H1 (cell line): Measurements from ENCODE around the gene RNMT. TPM values are rescaled to one million over a fixed set of nuclear protein-coding genes. Genes with fewer than 3 reads are reported as not detected.

ENCODE experiments used
- CTCF ChIA-PET: fragments of 300-600 bp; sonication (Branson Sonifier 250); formaldehyde crosslinking; loops from one replicate; lab custom pipeline; 2021; ENCODE audit not compliant: partially characterized antibody; lab: Charles Lee
- POLR2A ChIA-PET: fragments of 300-600 bp; sonication (Branson Sonifier 250); formaldehyde crosslinking; loops from one replicate; lab custom pipeline; 2021; ENCODE audit warnings: inconsistent platforms; ENCODE audit not compliant: partially characterized antibody; lab: Charles Lee
- DNase-seq, 2 experiments: peaks; one replicate each; pipeline versions ENCODE4 v3.0.0 to v3.0.0-alpha.2; 2010 to 2022; ENCODE audit warnings: low spot score in 2 of 2, low read depth in 1 of 2, mixed read lengths in 1 of 2
- FAIRE-seq: peaks from 2 replicates; lab custom pipeline; 2011; peaks lifted over from hg19 to GRCh38; lab: Jason Lieb, UNC
- H2AFZ ChIP-seq: 2 replicates; pipeline ENCODE4 v1.8.1; 2012; ENCODE audit warnings: low read length, inconsistent platforms
- H2AK5ac ChIP-seq: 2 replicates; pipeline ENCODE4 v1.6.1; 2013; ENCODE audit warnings: low read depth, low read length
- H2BK120ac ChIP-seq: replicated peaks from 2 replicates; pipeline ENCODE3; 2013; ENCODE audit warnings: low read depth, low read length, inconsistent platforms
- H2BK12ac ChIP-seq: 2 replicates; pipeline ENCODE4 v1.6.1; 2013; ENCODE audit warnings: low read depth, low read length
- H2BK15ac ChIP-seq: 2 replicates; pipeline ENCODE4 v1.6.1; 2013; ENCODE audit warnings: low read length
- H2BK20ac ChIP-seq: 2 replicates; pipeline ENCODE4 v1.6.1; 2013; ENCODE audit warnings: low read length
- H2BK5ac ChIP-seq: 2 replicates; pipeline ENCODE4 v1.6.1; 2013; ENCODE audit warnings: low read depth, low read length
- H3K14ac ChIP-seq: 2 replicates; pipeline ENCODE4 v1.6.1; 2013; ENCODE audit warnings: inconsistent platforms; ENCODE audit not compliant: insufficient read length
- H3K18ac ChIP-seq: 2 replicates; pipeline ENCODE4 v1.6.1; 2013; ENCODE audit warnings: low read length; ENCODE audit errors: extremely low read depth
- H3K23ac ChIP-seq: 2 replicates; pipeline ENCODE4 v1.6.1; 2013; ENCODE audit warnings: inconsistent platforms; ENCODE audit not compliant: insufficient read length
- H3K23me2 ChIP-seq: 2 replicates; pipeline ENCODE4 v1.6.1; 2013; ENCODE audit warnings: low read depth, low read length
- H3K27ac ChIP-seq: 2 replicates; pipeline ENCODE4 v1.6.1; 2011; ENCODE audit warnings: low read depth, low read length, inconsistent platforms
- H3K27me3 ChIP-seq, 4 experiments: replicated peaks in 1 of 4; 1 replicate in 1 of 4; 2 replicates in 3 of 4; pipeline versions ENCODE4 v1.6.1 to v1.8.1; 2011 to 2013; ENCODE audit warnings: low read length in 3 of 4, mild to moderate bottlenecking in 3 of 4, inconsistent platforms in 2 of 4, mixed read lengths in 2 of 4, moderate library complexity in 1 of 4; ENCODE audit not compliant: control insufficient read depth in 3 of 4, insufficient read depth in 3 of 4; ENCODE audit errors: extremely low read depth in 1 of 4
- H3K36me3 ChIP-seq, 4 experiments: 2 replicates each; pipeline versions ENCODE4 v1.6.1 to v1.8.1; 2011 to 2013; ENCODE audit warnings: mild to moderate bottlenecking in 4 of 4, low read length in 3 of 4, moderate library complexity in 2 of 4, control low read depth in 1 of 4, inconsistent platforms in 1 of 4; ENCODE audit not compliant: insufficient read depth in 4 of 4, control insufficient read depth in 2 of 4
- H3K4ac ChIP-seq: replicated peaks from 2 replicates; pipeline ENCODE3; 2013; ENCODE audit warnings: low read length, low read depth, mixed read lengths, inconsistent platforms; ENCODE audit not compliant: insufficient read length
- H3K4me1 ChIP-seq, 4 experiments: replicated peaks in 1 of 4; 1 replicate in 1 of 4; 2 replicates in 3 of 4; pipeline versions ENCODE4 v1.6.1 to v1.8.1; 2011 to 2013; ENCODE audit warnings: low read length in 3 of 4, inconsistent platforms in 2 of 4, mixed read lengths in 1 of 4; ENCODE audit not compliant: insufficient read depth in 4 of 4, control insufficient read depth in 3 of 4
- H3K4me2 ChIP-seq, 2 experiments: 2 replicates each; pipeline versions ENCODE4 v1.6.1 to v1.8.1; 2011 to 2013; ENCODE audit warnings: low read depth in 2 of 2, low read length in 2 of 2, control low read depth in 1 of 2, inconsistent platforms in 1 of 2, mild to moderate bottlenecking in 1 of 2; ENCODE audit not compliant: insufficient read depth in 1 of 2
- H3K4me3 ChIP-seq, 4 experiments: fragments of 200-600, 300-600 bp in 1 of 4; sonication (generic), shearing (Covaris generic), sonication (Bioruptor Twin) in 1 of 4; 2 replicates each; pipeline versions ENCODE4 v1.5.1 to v1.8.1; 2011 to 2016; ENCODE audit warnings: low read length in 4 of 4, low read depth in 3 of 4, control low read depth in 2 of 4, inconsistent platforms in 2 of 4, mild to moderate bottlenecking in 2 of 4, mixed read lengths in 1 of 4, moderate library complexity in 1 of 4; ENCODE audit not compliant: insufficient read depth in 2 of 4; ENCODE audit errors: extremely low read depth in 1 of 4
- H3K56ac ChIP-seq: replicated peaks from 2 replicates; pipeline ENCODE3; 2013; ENCODE audit warnings: low read depth, mild to moderate bottlenecking, mixed read lengths, low read length, inconsistent platforms; ENCODE audit not compliant: insufficient read length
- H3K79me1 ChIP-seq: 2 replicates; pipeline ENCODE4 v1.6.1; 2013; ENCODE audit warnings: low read depth, low read length, control low read depth
- H3K79me2 ChIP-seq, 2 experiments: 2 replicates each; pipeline versions ENCODE4 v1.6.1 to v1.8.1; 2012 to 2013; ENCODE audit warnings: low read length in 2 of 2, mild to moderate bottlenecking in 2 of 2, inconsistent platforms in 1 of 2; ENCODE audit not compliant: insufficient read depth in 2 of 2, control insufficient read depth in 1 of 2
- H3K9ac ChIP-seq, 4 experiments: replicated peaks in 1 of 4; 1 replicate in 1 of 4; 2 replicates in 3 of 4; pipeline versions ENCODE4 v1.6.1 to v1.8.1; 2011 to 2013; ENCODE audit warnings: low read depth in 3 of 4, low read length in 3 of 4, control low read depth in 2 of 4, mild to moderate bottlenecking in 2 of 4, moderate library complexity in 2 of 4, inconsistent platforms in 1 of 4; ENCODE audit errors: extremely low read depth in 1 of 4
- H3K9me3 ChIP-seq, 2 experiments: 2 replicates each; pipeline versions ENCODE4 v1.6.1 to v1.8.1; 2012 to 2013; ENCODE audit warnings: mild to moderate bottlenecking in 2 of 2, moderate library complexity in 2 of 2, control low read depth in 1 of 2, inconsistent platforms in 1 of 2, low read depth in 1 of 2, low read length in 1 of 2, mixed read lengths in 1 of 2; ENCODE audit not compliant: insufficient read depth in 2 of 2
- H4K20me1 ChIP-seq, 2 experiments: replicated peaks in 1 of 2; 2 replicates each; pipeline versions ENCODE3 to v1.8.1; 2011 to 2013; ENCODE audit warnings: inconsistent platforms in 2 of 2, low read length in 2 of 2, mild to moderate bottlenecking in 1 of 2; ENCODE audit not compliant: insufficient read depth in 2 of 2, control insufficient read depth in 1 of 2
- H4K5ac ChIP-seq: 2 replicates; pipeline ENCODE4 v1.6.1; 2013; ENCODE audit warnings: low read length, low read depth, mixed read lengths, inconsistent platforms; ENCODE audit not compliant: insufficient read length
- H4K8ac ChIP-seq: 2 replicates; pipeline ENCODE4 v1.8.0; 2013; ENCODE audit warnings: mild to moderate bottlenecking, moderate library complexity, low read length, inconsistent platforms; ENCODE audit not compliant: insufficient read depth; ENCODE audit errors: extremely low read depth
- H4K91ac ChIP-seq: replicated peaks from 2 replicates; pipeline ENCODE3; 2013; ENCODE audit warnings: low read length, mixed read lengths, inconsistent platforms; ENCODE audit not compliant: insufficient read length
- HDAC2 ChIP-seq, 2 experiments: fragments of 300-600 bp in 1 of 2; sonication (generic) in 1 of 2; IDR thresholded peaks; 2 replicates each; pipeline ENCODE4 v1.6.1; 2011 to 2012; ENCODE audit warnings: low read depth in 2 of 2, low read length in 2 of 2, mild to moderate bottlenecking in 2 of 2, moderate library complexity in 2 of 2, borderline replicate concordance in 1 of 2, inconsistent platforms in 1 of 2
- MAX ChIP-seq: IDR thresholded peaks from 2 replicates; pipeline ENCODE4 v1.6.1; 2012; ENCODE audit warnings: inconsistent platforms
- NRF1 ChIP-seq: IDR thresholded peaks from 2 replicates; pipeline ENCODE4 v1.6.1; 2011; ENCODE audit warnings: mild to moderate bottlenecking, low read depth, low read length, improper control_type of control experiment
- SP4 ChIP-seq: IDR thresholded peaks from 2 replicates; pipeline ENCODE4 v1.6.1; 2012; ENCODE audit warnings: low read length, inconsistent platforms
- TEAD4 ChIP-seq: IDR thresholded peaks from 2 replicates; pipeline ENCODE4 v1.6.1; 2012; ENCODE audit warnings: low read depth, low read length, inconsistent platforms, mixed read lengths
- WGBS, 2 experiments: shearing (Covaris generic) in 1 of 2; methylation state at CpG; one replicate each; pipeline versions ENCODE4 v1.1.6 to v1.1.7; 2013 to 2015; ENCODE audit warnings: low lambda C conversion rate in 2 of 2, mixed read lengths in 2 of 2, inconsistent platforms in 1 of 2, low coverage in 1 of 2, missing lambda C conversion rate in 1 of 2; ENCODE audit not compliant: insufficient replicate concordance in 2 of 2, insufficient coverage in 1 of 2, insufficient read length in 1 of 2; ENCODE audit errors: extremely low coverage in 1 of 2, missing lambda C conversion rate in 1 of 2; 5-methylcytosine and 5-hydroxymethylcytosine counted together
- polyA plus RNA-seq, 7 experiments: library from polyadenylated mRNA; depleted of rRNA in 3 of 7; stranded (reverse) in 5 of 7; unstranded in 2 of 7; fragments of >200 nt in 5 of 7; fragments of 200-250 nt in 2 of 7; gene quantifications; 1 replicate in 5 of 7; 2 replicates in 1 of 7; 4 replicates in 1 of 7; pipeline versions ENCODE4 v1.2.1 to v1.2.3, GENCODE V29; 2011 to 2013; ENCODE audit warnings: missing spikeins in 2 of 7, mixed read lengths in 2 of 7
- total RNA-seq: library from RNA; stranded (reverse); fragmentation: NEBNext Ultra II Directional; extraction: Animal tissue kit (Norgen Biotek cat#: 25700); gene quantifications from 2 replicates; pipeline ENCODE4 v1.2.1, GENCODE V29; 2021

Gene RNMT
- total and polyA plus RNA-seq, 2 of the 8 experiments (the other 6 are each of a cell fraction or from before 2014, with no cell fraction given), result 25.3 to 63.5 TPM

- Histone ChIP-seq H2BK20ac (peak overlapping the region; percentile 96; the same call in 1 of the 2 replicates), H3K4ac (no peak overlapping the region), H2AFZ (no peak overlapping the region), H2BK15ac (no peak overlapping the region), H3K14ac (no peak overlapping the region), H2BK12ac (peak overlapping the region; percentile 77; the same call in 1 of the 2 replicates), H3K23ac (no peak overlapping the region), H3K36me3 (no peaks in the 10 kb centered on the region), H3K27ac (peak overlapping the region; percentile 64; the same call in 1 of the 2 replicates), H3K9me3 (no peaks in the 10 kb centered on the region), H2AK5ac (peak overlapping the region; percentile 43), H2BK5ac (peak overlapping the region; percentile 94; the same call in 1 of the 2 replicates), H4K20me1 (no peaks in the 10 kb centered on the region), H3K56ac (no peak overlapping the region), H4K5ac (peak overlapping the region; percentile 24), H3K23me2 (no peaks in the 10 kb centered on the region), H3K79me2 (no peaks in the 10 kb centered on the region), H3K9ac (no peak overlapping the region), H4K8ac (no peak overlapping the region), H3K4me3 (peak overlapping the region in 1 of 4 experiments; percentile 33; a peak in 1 of 8 replicates), H3K18ac (peak overlapping the region; percentile 93; the same call in 1 of the 2 replicates), H3K79me1 (no peaks in the 10 kb centered on the region), H2BK120ac (peak overlapping the region; percentile 98), H3K27me3 (no peaks in the 10 kb centered on the region), H3K4me1 (peaks cover 16 to 46% (median 35%) of the 10 kb centered on the region in 4 experiments), H3K4me2 (peak overlapping the region; percentile 55 to 56), H4K91ac (peak overlapping the region; percentile 97)
- ChIA-PET POLR2A (interaction anchor here (1.0 to 1.3 kb wide), 4 partner anchors 10 to 12 kb away, joined by 3 read pairs; no protein-coding TSS in a partner anchor), CTCF (interaction anchor here (0.6 to 10.2 kb wide), 5 partner anchors 13 to 279 kb away, joined by 3 to 104 read pairs (median 4); no protein-coding TSS in a partner anchor)
- no peak for FAIRE-seq
- WGBS, 2 experiments, result 14% methylated on average over 8 of the region's 8 CpGs; no CpG with 5 or more reads in 1 of the 2 experiments
- peak in 1 of 2 experiments; percentile 38 for DNase-seq
- TF ChIP-seq HDAC2 (IDR thresholded peaks at IDR 0.05; ENCODE audit: borderline replicate concordance in 1 of 2, low read depth in 2 of 2, low read length in 2 of 2) (peak; percentile 40 to 61; a peak in 2 of 4 replicates), TEAD4 (0 out of 2 replicates have a peak, but pooled peaks have one; percentile 24), NRF1 (no peak), MAX (peak; percentile 29; the same call in 1 of the 2 replicates), SP4 (no peak)
Observed at GRCh38 chr18:13808294-13809042, 82.0 kb downstream of the RNMT start.
